ENCODE measurements around the gene LHFPL2. TPM values are rescaled to one million over a fixed set of nuclear protein-coding genes. Genes with fewer than 3 reads are reported as not detected.

LHFPL2 gene
- total RNA-seq, 1 donor from 2014 or later: 33.1 TPM

- no peaks in the 10 kb centered on the region for H3K36me3 ChIP-seq (ENCODE audit: control insufficient read depth, insufficient read depth, low read length)
- TF ChIP-seq CTCF (IDR thresholded peaks at IDR 0.05; ENCODE audit: insufficient read depth, low read length, poor library complexity, severe bottlenecking): no peak
- H3K27me3 ChIP-seq (ENCODE audit: control insufficient read depth, insufficient read depth, low read length): no peaks in the 10 kb centered on the region
- no peak for DNase-seq (ENCODE audit: low read depth)
- no peak overlapping the region for H3K4me3 ChIP-seq (ENCODE audit: low read depth, low read length)
These were observed 60.7 kb downstream of the LHFPL2 start for GRCh38 chr5:78587775-78588291.

- DNase-seq (ENCODE audit: low read depth): no peak
- H3K4me3 ChIP-seq (ENCODE audit: low read depth, low read length): no peak overlapping the region
- H3K36me3 ChIP-seq (ENCODE audit: control insufficient read depth, insufficient read depth, low read length): no peaks in the 10 kb centered on the region
- H3K27me3 ChIP-seq (ENCODE audit: control insufficient read depth, insufficient read depth, low read length): no peaks in the 10 kb centered on the region
- TF ChIP-seq CTCF (IDR thresholded peaks at IDR 0.05; ENCODE audit: insufficient read depth, low read length, poor library complexity, severe bottlenecking): no peak
These were observed 61.3 kb downstream of the LHFPL2 start for GRCh38 chr5:78587081-78587774.

- peak; percentile 90 for DNase-seq (ENCODE audit: low read depth)
- Histone ChIP-seq H3K36me3 (ENCODE audit: control insufficient read depth, insufficient read depth, low read length) (no peaks in the 10 kb centered on the region), H3K27me3 (ENCODE audit: control insufficient read depth, insufficient read depth, low read length) (no peaks in the 10 kb centered on the region)
These were observed 62.3 kb downstream of the LHFPL2 start for GRCh38 chr5:78586251-78586650.

GRCh38 chr5:78578015-78578414 lies 70.6 kb downstream of the LHFPL2 start:
- no peak for TF ChIP-seq CTCF (IDR thresholded peaks at IDR 0.05; ENCODE audit: insufficient read depth, low read length, poor library complexity, severe bottlenecking)

More at GRCh38 chr5:78586251-78586650, 62.3 kb downstream of the LHFPL2 start:
- no peak for TF ChIP-seq CTCF (IDR thresholded peaks at IDR 0.05; ENCODE audit: insufficient read depth, low read length, poor library complexity, severe bottlenecking)
- H3K4me3 ChIP-seq (ENCODE audit: low read depth, low read length): no peak overlapping the region

GRCh38 chr5:78577071-78577807 lies 71.3 kb downstream of the LHFPL2 start:
- Histone ChIP-seq H3K36me3 (ENCODE audit: control insufficient read depth, insufficient read depth, low read length) (no peaks in the 10 kb centered on the region), H3K4me3 (ENCODE audit: low read depth, low read length) (no peak overlapping the region), H3K27me3 (ENCODE audit: control insufficient read depth, insufficient read depth, low read length) (no peaks in the 10 kb centered on the region)
- no peak for DNase-seq (ENCODE audit: low read depth)
- TF ChIP-seq CTCF (IDR thresholded peaks at IDR 0.05; ENCODE audit: insufficient read depth, low read length, poor library complexity, severe bottlenecking): no peak

More at GRCh38 chr5:78578015-78578414, 70.6 kb downstream of the LHFPL2 start:
- no peak overlapping the region for H3K4me3 ChIP-seq (ENCODE audit: low read depth, low read length)
- H3K36me3 ChIP-seq (ENCODE audit: control insufficient read depth, insufficient read depth, low read length): no peaks in the 10 kb centered on the region
- no peak for DNase-seq (ENCODE audit: low read depth)
- no peaks in the 10 kb centered on the region for H3K27me3 ChIP-seq (ENCODE audit: control insufficient read depth, insufficient read depth, low read length)
